Upper lobe of right lung (tissue), 1 donor: Measurements from ENCODE around the gene MED12L. TPM values are rescaled to one million over a fixed set of nuclear protein-coding genes. Genes with fewer than 3 reads are reported as not detected.

ENCODE experiments used
- ATAC-seq: fragments of 200-7000 bp; cut with Tn5 transposase; one replicate; pipeline ENCODE4 v1.9.1; 2020; ENCODE audit warnings: mild to moderate bottlenecking, moderate library complexity
- DNase-seq: peaks from one replicate; pipeline ENCODE4 v3.0.0-alpha.2; 2020
- H3K27ac ChIP-seq: fragments of 200-600 bp; one replicate; pipeline ENCODE4 v1.8.0; 2022
- H3K27me3 ChIP-seq: fragments of 200-600 bp; one replicate; pipeline ENCODE4 v1.8.0; 2022; ENCODE audit warnings: mild to moderate bottlenecking
- H3K36me3 ChIP-seq: fragments of 200-600 bp; one replicate; pipeline ENCODE4 v1.8.0; 2022
- H3K4me1 ChIP-seq: fragments of 200-600 bp; one replicate; pipeline ENCODE4 v1.8.0; 2022
- H3K4me3 ChIP-seq: fragments of 200-600 bp; one replicate; pipeline ENCODE4 v1.8.0; 2022; ENCODE audit warnings: mild to moderate bottlenecking
- H3K9me3 ChIP-seq: fragments of 200-600 bp; one replicate; pipeline ENCODE4 v1.8.0; 2022
- CTCF ChIP-seq: fragments of 200-600 bp; IDR thresholded peaks from one replicate; pipeline ENCODE4 v1.8.0; 2022; ENCODE audit warnings: antibody characterized with exemption
- intact Hi-C: fragments of 100-400 bp; cut with DNase I; formaldehyde crosslinking; loops from one replicate; pipeline ENCODE4 v1.11.0; 2022
- total RNA-seq: library from RNA; stranded (reverse); fragmentation: NEBNext Ultra II Directional; extraction: Animal tissue kit (Norgen Biotek cat#: 25700); gene quantifications from one replicate; pipeline ENCODE4 v1.2.1, GENCODE V29; 2021
- donor health status: DM: no; HTN: yes; CAD: no; lungs with severe emphysema.

MED12L gene
- total RNA-seq, 1 donor from 2014 or later, result 0.69 TPM

- Histone ChIP-seq H3K27me3 (no peaks in the 10 kb centered on the region), H3K9me3 (no peaks in the 10 kb centered on the region), H3K27ac (no peak overlapping the region), H3K36me3 (no peaks in the 10 kb centered on the region), H3K4me3 (no peak overlapping the region), H3K4me1 (no peaks in the 10 kb centered on the region)
- ATAC-seq, result no peak
- no peak for TF ChIP-seq CTCF
- DNase-seq, result no peak
- intact Hi-C loops, result no loop called here
Observed at GRCh38 chr3:151219056-151219455, 133.6 kb downstream of the MED12L start.

- DNase-seq (no peak), ATAC-seq (no peak)
- H3K27ac ChIP-seq, result no peak overlapping the region
- H3K27me3 ChIP-seq, result no peaks in the 10 kb centered on the region
- H3K36me3 ChIP-seq, result no peaks in the 10 kb centered on the region
- H3K4me3 ChIP-seq, result no peak overlapping the region
- intact Hi-C loops, result loop anchor here (10.0 kb wide), 1 partner anchor 60 kb away; no protein-coding TSS in a partner anchor
- H3K4me1 ChIP-seq, result no peaks in the 10 kb centered on the region
- no peak for TF ChIP-seq CTCF
- no peaks in the 10 kb centered on the region for H3K9me3 ChIP-seq
Observed at GRCh38 chr3:151224268-151224866, 138.9 kb downstream of the MED12L start.

GRCh38 chr3:151225040-151225975, 139.8 kb downstream of the MED12L start:
- H3K4me3 ChIP-seq, result no peak overlapping the region
- H3K4me1 ChIP-seq, result no peaks in the 10 kb centered on the region
- TF ChIP-seq CTCF, result no peak
- H3K36me3 ChIP-seq, result no peaks in the 10 kb centered on the region
- no peak overlapping the region for H3K27ac ChIP-seq
- H3K27me3 ChIP-seq, result no peaks in the 10 kb centered on the region
- intact Hi-C loops, result loop anchor here (10.0 kb wide), 1 partner anchor 59 kb away; no protein-coding TSS in a partner anchor
- no peaks in the 10 kb centered on the region for H3K9me3 ChIP-seq
- ATAC-seq, result no peak
- DNase-seq, result no peak

GRCh38 chr3:151226088-151226563, 140.7 kb downstream of the MED12L start:
- intact Hi-C loops, result loop anchor here (10.0 kb wide), 1 partner anchor 59 kb away; no protein-coding TSS in a partner anchor

GRCh38 chr3:151226825-151227224, 141.4 kb downstream of the MED12L start:
- Histone ChIP-seq H3K27ac (peak overlapping the region; percentile 7), H3K4me3 (no peak overlapping the region), H3K4me1 (no peaks in the 10 kb centered on the region), H3K36me3 (no peaks in the 10 kb centered on the region), H3K9me3 (no peaks in the 10 kb centered on the region), H3K27me3 (no peaks in the 10 kb centered on the region)
- no peak for TF ChIP-seq CTCF
- DNase-seq (no peak), ATAC-seq (no peak)
- intact Hi-C loops, result loop anchor here (10.0 kb wide), 1 partner anchor 58 kb away; no protein-coding TSS in a partner anchor

More at GRCh38 chr3:151226088-151226563, 140.7 kb downstream of the MED12L start:
- ATAC-seq, result no peak
- Histone ChIP-seq H3K4me3 (no peak overlapping the region), H3K9me3 (no peaks in the 10 kb centered on the region), H3K4me1 (no peaks in the 10 kb centered on the region), H3K27ac (no peak overlapping the region), H3K36me3 (no peaks in the 10 kb centered on the region), H3K27me3 (no peaks in the 10 kb centered on the region)
- no peak for DNase-seq
- no peak for TF ChIP-seq CTCF
